AG04449 (cell line): ENCODE data around the gene IGSF8.

Source experiments
- CTCF ChIA-PET: fragments of 350-600 bp; formaldehyde crosslinking; extraction: SDS; loops from one replicate; lab custom pipeline; 2021; ENCODE audit warnings: antibody characterized with exemption; lab: Yijun Ruan, JAX
- POLR2A ChIA-PET: fragments of 400-600, 350-600 bp; formaldehyde crosslinking; extraction: SDS; loops from one replicate; lab custom pipeline; 2020; ENCODE audit warnings: antibody characterized with exemption, inconsistent platforms; lab: Yijun Ruan, JAX
- DNase-seq: peaks from one replicate; pipeline ENCODE4 v3.0.0-alpha.2; 2010; ENCODE audit warnings: low read depth, low spot score
- H3K4me3 ChIP-seq: 2 replicates; pipeline ENCODE4 v1.5.1; 2011; ENCODE audit warnings: low read depth, mild to moderate bottlenecking, control low read depth, low read length
- TF ChIP-seq, protein P1 (sequence below): IDR thresholded peaks from one replicate; pipeline ENCODE4 v1.5.1; 2011; ENCODE audit warnings: mild to moderate bottlenecking, moderate library complexity, low read length, control low read depth, inconsistent platforms; ENCODE audit not compliant: insufficient read depth; ENCODE audit errors: missing control alignments

IGSF8 gene

DNA sequence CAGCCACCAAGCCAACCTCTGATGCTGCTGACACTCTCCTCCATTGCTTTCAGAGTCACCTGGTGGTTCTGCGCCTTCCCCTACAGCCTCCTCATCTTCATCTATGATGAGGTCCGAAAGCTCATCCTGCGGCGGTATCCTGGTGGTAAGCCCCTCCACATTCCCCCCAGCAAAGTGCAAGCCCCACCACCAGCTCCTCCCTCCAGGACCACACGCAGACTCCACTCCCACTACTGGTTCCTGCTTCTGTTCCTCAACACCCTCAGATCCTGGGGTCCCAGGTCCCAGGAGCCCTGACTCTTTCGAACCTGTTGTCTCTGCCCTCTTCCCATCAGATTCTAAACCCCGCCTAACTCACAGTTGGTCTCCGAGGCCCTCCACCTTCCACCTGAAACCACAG lies 41.4 kb upstream of the IGSF8 start:
- H3K4me3 ChIP-seq = no peak overlapping the region
- no peak for DNase-seq
- ChIA-PET POLR2A (no interaction called here), CTCF (interaction anchor here (1.3 kb wide), 1 partner anchor 52 kb away, joined by 3 read pairs; no protein-coding TSS in a partner anchor)
- TF ChIP-seq, protein P1, sequence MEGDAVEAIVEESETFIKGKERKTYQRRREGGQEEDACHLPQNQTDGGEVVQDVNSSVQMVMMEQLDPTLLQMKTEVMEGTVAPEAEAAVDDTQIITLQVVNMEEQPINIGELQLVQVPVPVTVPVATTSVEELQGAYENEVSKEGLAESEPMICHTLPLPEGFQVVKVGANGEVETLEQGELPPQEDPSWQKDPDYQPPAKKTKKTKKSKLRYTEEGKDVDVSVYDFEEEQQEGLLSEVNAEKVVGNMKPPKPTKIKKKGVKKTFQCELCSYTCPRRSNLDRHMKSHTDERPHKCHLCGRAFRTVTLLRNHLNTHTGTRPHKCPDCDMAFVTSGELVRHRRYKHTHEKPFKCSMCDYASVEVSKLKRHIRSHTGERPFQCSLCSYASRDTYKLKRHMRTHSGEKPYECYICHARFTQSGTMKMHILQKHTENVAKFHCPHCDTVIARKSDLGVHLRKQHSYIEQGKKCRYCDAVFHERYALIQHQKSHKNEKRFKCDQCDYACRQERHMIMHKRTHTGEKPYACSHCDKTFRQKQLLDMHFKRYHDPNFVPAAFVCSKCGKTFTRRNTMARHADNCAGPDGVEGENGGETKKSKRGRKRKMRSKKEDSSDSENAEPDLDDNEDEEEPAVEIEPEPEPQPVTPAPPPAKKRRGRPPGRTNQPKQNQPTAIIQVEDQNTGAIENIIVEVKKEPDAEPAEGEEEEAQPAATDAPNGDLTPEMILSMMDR = no peak

DNA sequence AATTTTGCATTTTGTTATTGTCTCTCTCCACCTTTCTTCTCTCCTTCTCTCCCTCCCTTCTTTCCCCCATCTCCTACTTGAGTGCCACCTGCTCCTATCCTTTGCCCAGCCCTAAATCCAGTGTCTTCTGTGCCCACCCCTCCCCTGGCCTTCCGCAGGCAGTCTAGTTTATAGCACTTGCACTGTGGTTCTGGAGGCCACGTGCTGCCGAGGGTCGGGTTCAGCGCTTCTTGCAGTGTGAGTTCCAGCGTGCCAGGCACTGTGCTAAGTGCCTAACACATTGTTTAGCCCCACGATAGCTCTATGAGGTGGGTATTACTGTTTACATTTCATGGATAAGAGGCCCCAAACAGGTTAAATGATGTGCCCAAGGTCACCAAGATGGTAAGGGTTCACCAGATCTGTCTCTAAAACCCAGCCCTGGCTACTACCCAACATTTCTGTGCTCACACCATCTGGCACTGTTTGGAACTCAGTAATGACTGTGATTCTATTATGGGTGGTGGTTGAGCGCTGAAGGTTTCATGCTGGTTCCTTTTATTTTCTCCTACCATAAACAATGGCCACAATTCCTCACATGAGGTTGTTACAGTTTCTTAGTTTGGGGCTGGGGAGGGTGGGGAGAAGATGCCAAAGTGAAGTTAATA lies 38.9 kb upstream of the IGSF8 start:
- TF ChIP-seq, protein P1 = no peak
- DNase-seq = no peak
- ChIA-PET POLR2A (interaction anchor here (1.0 kb wide), 1 partner anchor 19 kb away, joined by 3 read pairs; no protein-coding TSS in a partner anchor), CTCF (interaction anchor here (1.4 kb wide), 1 partner anchor 13 kb away, joined by 4 read pairs; no protein-coding TSS in a partner anchor)
- H3K4me3 ChIP-seq = no peak overlapping the region

DNA sequence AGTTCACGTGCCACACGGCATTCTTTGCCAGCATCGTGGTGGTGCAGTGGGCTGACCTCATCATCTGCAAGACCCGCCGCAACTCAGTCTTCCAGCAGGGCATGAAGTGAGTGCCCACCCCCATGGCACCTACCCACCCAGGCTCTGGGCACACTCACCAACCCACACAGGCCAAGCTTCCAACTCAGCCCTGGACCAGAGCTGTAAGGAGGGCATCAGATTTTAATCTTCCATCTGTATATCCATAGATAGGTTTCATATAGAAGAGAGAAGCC lies 38.4 kb upstream of the IGSF8 start:
- no peak for DNase-seq
- TF ChIP-seq, protein P1 = no peak
- no peak overlapping the region for H3K4me3 ChIP-seq
- POLR2A ChIA-PET = interaction anchor here (1.0 kb wide), 1 partner anchor 20 kb away, joined by 3 read pairs; no protein-coding TSS in a partner anchor
- CTCF ChIA-PET = no interaction called here

DNA sequence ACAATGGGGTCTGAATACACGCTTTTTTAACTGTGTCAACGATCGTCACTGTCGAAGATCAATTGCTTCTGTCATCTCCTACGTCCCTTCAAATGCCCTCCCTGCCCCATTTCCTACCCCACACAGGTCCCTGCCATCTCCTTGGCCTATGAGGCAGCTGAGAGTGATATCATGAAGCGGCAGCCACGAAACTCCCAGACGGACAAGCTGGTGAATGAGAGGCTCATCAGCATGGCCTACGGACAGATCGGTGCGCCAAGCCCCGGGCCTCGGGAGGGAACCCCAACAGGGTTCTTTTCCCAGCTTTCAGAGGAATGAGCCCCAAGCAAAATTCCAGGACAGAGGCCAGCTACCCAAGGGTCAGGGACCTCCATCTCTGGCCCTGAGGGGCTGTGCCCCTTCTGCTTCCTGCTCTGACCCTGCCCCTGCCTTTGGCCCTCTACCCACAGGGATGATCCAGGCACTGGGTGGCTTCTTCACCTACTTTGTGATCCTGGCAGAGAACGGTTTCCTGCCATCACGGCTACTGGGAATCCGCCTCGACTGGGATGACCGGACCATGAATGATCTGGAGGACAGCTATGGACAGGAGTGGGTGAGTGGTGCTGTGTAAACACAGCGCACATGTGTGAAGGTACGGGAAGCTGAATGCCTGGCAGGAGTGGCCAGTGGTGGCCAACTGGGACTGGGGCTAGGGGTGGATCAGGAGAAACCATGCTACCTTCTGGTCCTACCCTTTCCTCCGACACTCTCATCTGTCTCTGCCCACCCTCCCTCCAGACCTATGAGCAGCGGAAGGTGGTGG lies 37.9 kb upstream of the IGSF8 start:
- no peak overlapping the region for H3K4me3 ChIP-seq
- TF ChIP-seq, protein P1 = no peak
- POLR2A ChIA-PET = no interaction called here
- no peak for DNase-seq
- CTCF ChIA-PET = no interaction called here

DNA sequence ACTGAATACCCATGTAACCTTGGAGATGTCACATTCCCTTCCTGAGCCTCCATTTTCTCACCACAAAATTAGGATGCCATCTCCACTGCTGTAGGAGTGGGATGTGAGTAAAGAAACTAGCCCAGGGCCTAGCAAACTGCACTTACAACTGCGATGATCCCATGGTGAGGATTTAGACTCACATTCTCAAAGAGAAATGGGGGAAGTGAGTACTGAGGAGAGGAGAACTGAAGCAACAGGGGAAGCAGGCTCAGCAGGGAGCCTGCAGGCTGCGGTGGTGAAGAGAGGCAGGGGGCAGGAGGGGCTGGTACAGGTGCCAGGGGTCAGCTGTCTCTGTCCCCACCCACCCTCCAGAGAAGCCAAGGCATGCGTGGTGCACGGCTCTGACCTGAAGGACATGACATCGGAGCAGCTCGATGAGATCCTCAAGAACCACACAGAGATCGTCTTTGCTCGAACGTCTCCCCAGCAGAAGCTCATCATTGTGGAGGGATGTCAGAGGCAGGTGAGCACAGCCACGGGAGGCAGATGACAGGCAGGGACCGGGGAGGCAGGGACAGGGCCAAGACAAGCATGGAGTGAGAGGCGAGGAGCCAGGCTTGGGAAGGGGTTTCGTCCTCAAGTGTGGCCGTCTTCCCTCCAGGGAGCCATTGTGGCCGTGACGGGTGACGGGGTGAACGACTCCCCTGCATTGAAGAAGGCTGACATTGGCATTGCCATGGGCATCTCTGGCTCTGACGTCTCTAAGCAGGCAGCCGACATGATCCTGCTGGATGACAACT lies 36.6 kb upstream of the IGSF8 start:
- ChIA-PET CTCF (no interaction called here), POLR2A (no interaction called here)
- TF ChIP-seq, protein P1 = no peak
- DNase-seq = no peak
- no peak overlapping the region for H3K4me3 ChIP-seq
